ENCODE measurements around the gene SMYD5. TPM values are rescaled to one million over a fixed set of nuclear protein-coding genes. Genes with fewer than 3 reads are reported as not detected.

SMYD5 gene
- total RNA-seq, 1 experiment from 2014 or later: 37.4 TPM

GRCh38 chr2:73255007-73255644, 41.1 kb downstream of the SMYD5 start:
- H3K9me3 ChIP-seq (ENCODE audit: control insufficient read depth in 1 of 2, insufficient read depth in 1 of 2, low read depth in 1 of 2, low read length in 2 of 2): no peaks in the 10 kb centered on the region
- H3K36me3 ChIP-seq (ENCODE audit: control insufficient read depth in 1 of 2, insufficient read depth in 2 of 2, low read length in 2 of 2): peaks cover 30 to 34% of the 10 kb centered on the region in 2 experiments; a peak in 3 of 4 replicates
- BruUV-seq (replicated peaks): no TSS peak
- CTCF ChIA-PET: no interaction called here
- no peak for DNase-seq (ENCODE audit: low read depth, low spot score)
- H3K9ac ChIP-seq (ENCODE audit: low read length): no peak overlapping the region
- H2AFZ ChIP-seq (ENCODE audit: low read depth, low read length, poor library complexity, severe bottlenecking): no peak overlapping the region
- H3K4me3 ChIP-seq (replicated peaks in 1 of 2; ENCODE audit: low read depth in 1 of 2, low read length in 2 of 2): no peak overlapping the region
- TF ChIP-seq EGR1 (IDR thresholded peaks at IDR 0.05; ENCODE audit: low read depth) (no peak), POLR2AphosphoS5 (IDR thresholded peaks at IDR 0.05; ENCODE audit: low read depth, low read length) (peak; percentile 30; the same call in 1 of the 2 replicates), SIN3A (IDR thresholded peaks at IDR 0.05; ENCODE audit: low read depth) (no peak), CEBPB (IDR thresholded peaks at IDR 0.05; ENCODE audit: low read depth) (no peak), ELF1 (IDR thresholded peaks at IDR 0.05; ENCODE audit: borderline replicate concordance, low read depth) (no peak)
- no peaks in the 10 kb centered on the region for H3K9me2 ChIP-seq (ENCODE audit: insufficient read depth)
- no peaks in the 10 kb centered on the region; the same call in 1 of the 2 replicates for H4K20me1 ChIP-seq (ENCODE audit: insufficient read depth)
- H3K27me3 ChIP-seq (ENCODE audit: insufficient read depth, low read length): no peaks in the 10 kb centered on the region
- no peak overlapping the region for H3K4me2 ChIP-seq (ENCODE audit: low read length)
- no peaks in the 10 kb centered on the region for H3K4me1 ChIP-seq (ENCODE audit: control insufficient read depth in 1 of 2, insufficient read depth in 2 of 2, low read length in 2 of 2)
- H3K79me2 ChIP-seq (ENCODE audit: insufficient read depth, low read length): peaks cover 4% of the 10 kb centered on the region; the same call in 1 of the 2 replicates
- ATAC-seq: peak; percentile 26
- POLR2A ChIA-PET: no interaction called here
- RAD21 ChIA-PET (ENCODE audit: low non-redundant PET in 1 of 2, low total read pairs in 2 of 2, uncharacterized antibody in 2 of 2, unreplicated experiment in 2 of 2): no interaction called here
- H3K27ac ChIP-seq (ENCODE audit: low read depth, low read length): 0 out of 2 replicates have a peak overlapping the region, but pooled peaks have one; percentile 7
- intact Hi-C loops (cut with micrococcal nuclease): no loop called here

- Histone ChIP-seq H3K27ac (ENCODE audit: low read depth, low read length) (no peak overlapping the region), H3K27me3 (ENCODE audit: insufficient read depth, low read length) (no peaks in the 10 kb centered on the region), H3K79me2 (ENCODE audit: insufficient read depth, low read length) (peaks cover under 1% of the 10 kb centered on the region; the same call in 1 of the 2 replicates), H3K4me1 (ENCODE audit: control insufficient read depth in 1 of 2, insufficient read depth in 2 of 2, low read length in 2 of 2) (no peaks in the 10 kb centered on the region), H3K4me2 (ENCODE audit: low read length) (no peak overlapping the region), H4K20me1 (ENCODE audit: insufficient read depth) (no peaks in the 10 kb centered on the region; the same call in 1 of the 2 replicates), H3K9me3 (ENCODE audit: control insufficient read depth in 1 of 2, insufficient read depth in 1 of 2, low read depth in 1 of 2, low read length in 2 of 2) (no peaks in the 10 kb centered on the region), H3K9me2 (ENCODE audit: insufficient read depth) (no peaks in the 10 kb centered on the region), H3K36me3 (ENCODE audit: control insufficient read depth in 1 of 2, insufficient read depth in 2 of 2, low read length in 2 of 2) (peaks cover 21 to 25% of the 10 kb centered on the region in 2 experiments; a peak in 3 of 4 replicates), H3K9ac (ENCODE audit: low read length) (no peak overlapping the region), H2AFZ (ENCODE audit: low read depth, low read length, poor library complexity, severe bottlenecking) (no peak overlapping the region), H3K4me3 (replicated peaks in 1 of 2; ENCODE audit: low read depth in 1 of 2, low read length in 2 of 2) (no peak overlapping the region)
- no peak for TF ChIP-seq EGR1 (IDR thresholded peaks at IDR 0.05; ENCODE audit: low read depth)
- TF ChIP-seq POLR2AphosphoS5 (IDR thresholded peaks at IDR 0.05; ENCODE audit: low read depth, low read length): peak; percentile 46
- POLR2A ChIA-PET: no interaction called here
- CTCF ChIA-PET: no interaction called here
- RAD21 ChIA-PET (ENCODE audit: low non-redundant PET in 1 of 2, low total read pairs in 2 of 2, uncharacterized antibody in 2 of 2, unreplicated experiment in 2 of 2): no interaction called here
- TSS peak; percentile 20 for BruUV-seq (replicated peaks)
- ATAC-seq (0 out of 2 replicates have a peak, but pooled peaks have one; percentile 0), DNase-seq (ENCODE audit: low read depth, low spot score) (no peak)
- intact Hi-C loops (cut with micrococcal nuclease): no loop called here
Measured at GRCh38 chr2:73255907-73256617, 42.0 kb downstream of the SMYD5 start.
